ENCODE data around the gene GRM7. TPM values are rescaled to one million over a fixed set of nuclear protein-coding genes. Genes with fewer than 3 reads are reported as not detected.

GRM7 gene
- total and polyA plus RNA-seq, 2 of the 4 experiments (the other 2 are of a cell fraction), result not detected

DNA sequence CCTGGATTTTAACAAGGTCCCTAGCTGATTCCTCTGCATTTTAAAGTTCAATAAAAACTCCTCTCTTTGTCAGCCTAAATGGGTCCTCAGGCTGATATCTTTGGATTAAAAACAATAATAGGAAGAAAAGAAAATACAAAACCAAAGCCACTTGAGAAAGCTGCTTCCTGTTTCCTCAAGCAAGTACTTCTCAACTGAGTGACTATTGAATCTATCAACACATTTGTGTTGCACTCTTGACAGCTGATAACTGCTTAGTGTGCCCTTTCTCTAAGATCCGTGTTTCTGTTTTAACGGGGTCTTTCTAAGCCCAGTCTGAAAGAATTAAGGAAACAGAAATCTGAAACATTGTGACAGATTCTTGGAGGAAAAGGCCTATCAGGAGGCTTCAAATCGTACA, 410.7 kb downstream of the GRM7 start:
- BruUV-seq (replicated peaks), result no TSS peak

More for the DNA sequence above, 410.7 kb downstream of the GRM7 start:
- CTCF ChIA-PET, result no interaction called here
- H3K4ac ChIP-seq (ENCODE audit: low read depth, low read length), result no peak overlapping the region
- H3K14ac ChIP-seq (replicated peaks; ENCODE audit: low read depth, low read length), result no peak overlapping the region
- no peak for TF ChIP-seq POLR2A (IDR thresholded peaks at IDR 0.05; ENCODE audit: low read depth, low read length)
- TF ChIP-seq MAZ (IDR thresholded peaks at IDR 0.05; ENCODE audit: borderline replicate concordance, low read depth, low read length), result no peak
- TF ChIP-seq NFE2L2 (IDR thresholded peaks at IDR 0.05; ENCODE audit: low read depth, low read length), result no peak
- TF ChIP-seq CEBPB (IDR thresholded peaks at IDR 0.05; ENCODE audit: low read depth, low read length), result no peak
- TF ChIP-seq SMC3 (IDR thresholded peaks at IDR 0.05; ENCODE audit: low read depth, low read length), result no peak
- TF ChIP-seq RAD21 (IDR thresholded peaks at IDR 0.05; ENCODE audit: low read length), result no peak
- TF ChIP-seq BHLHE40 (IDR thresholded peaks at IDR 0.05; ENCODE audit: low read depth, low read length), result no peak
- TF ChIP-seq MXI1 (IDR thresholded peaks at IDR 0.05; ENCODE audit: borderline replicate concordance, low read depth, low read length), result no peak
- TF ChIP-seq RCOR1 (IDR thresholded peaks at IDR 0.05; ENCODE audit: insufficient replicate concordance, low read length), result no peak
- no peak for TF ChIP-seq FOS (IDR thresholded peaks at IDR 0.05; ENCODE audit: low read depth, low read length)
- H2BK15ac ChIP-seq (ENCODE audit: low read depth, low read length), result no peak overlapping the region
- no peak overlapping the region for H2BK20ac ChIP-seq (ENCODE audit: low read depth, low read length)
- H3K9me3 ChIP-seq (ENCODE audit: control insufficient read depth, insufficient read depth, low read length), result peaks cover 3% of the 10 kb centered on the region
- H4K91ac ChIP-seq (ENCODE audit: insufficient read depth, low read depth, low read length), result no peak overlapping the region
- H3K9me1 ChIP-seq (ENCODE audit: insufficient read depth, low read length), result no peaks in the 10 kb centered on the region
- no peak overlapping the region for H2AFZ ChIP-seq (replicated peaks; ENCODE audit: low read length, poor library complexity)
- no peak overlapping the region for H2AK9ac ChIP-seq (replicated peaks; ENCODE audit: low read depth, low read length, poor library complexity)
- H3K56ac ChIP-seq (ENCODE audit: extremely low read depth, insufficient read depth, low read length), result no peak overlapping the region
- no peak overlapping the region for H2AK5ac ChIP-seq (ENCODE audit: low read depth, low read length)
- no peaks in the 10 kb centered on the region for H3K36me3 ChIP-seq (ENCODE audit: control insufficient read depth, insufficient read depth, low read length)
- POLR2A ChIA-PET (ENCODE audit: unreplicated experiment), result no interaction called here
- H3K4me3 ChIP-seq (ENCODE audit: insufficient read depth, low read depth, low read length), result no peak overlapping the region
- in situ Hi-C loops (cut with MboI; ENCODE audit: low sequenced_read_pairs) (no loop called here), dilution Hi-C loops (cut with HindIII; ENCODE audit: low sequenced_read_pairs, unreplicated experiment) (no loop called here), intact Hi-C loops (cut with micrococcal nuclease) (no loop called here)
- H3K4me2 ChIP-seq (ENCODE audit: low read depth, low read length), result no peak overlapping the region
- ATAC-seq (ENCODE audit: low read depth) (no peak), DNase-seq (no peak)
- H4K20me1 ChIP-seq (ENCODE audit: insufficient read depth, low read length), result no peaks in the 10 kb centered on the region
- no peaks in the 10 kb centered on the region for H3K79me1 ChIP-seq (ENCODE audit: low read depth in 1 of 2, low read length in 2 of 2)
- WGBS, 2 experiments (ENCODE audit: extremely low coverage in 2 of 2, insufficient read length in 1 of 2), result no CpG with 5 or more reads among the region's 3 CpGs
- H4K5ac ChIP-seq (ENCODE audit: low read depth, low read length), result no peak overlapping the region
- H4K8ac ChIP-seq (ENCODE audit: low read depth in 2 of 2, low read length in 2 of 2), result no peak overlapping the region
- H3K27ac ChIP-seq (ENCODE audit: insufficient read depth, low read length), result no peak overlapping the region
- no peaks in the 10 kb centered on the region for H3K27me3 ChIP-seq (ENCODE audit: control insufficient read depth, insufficient read depth, low read length)
- no peak overlapping the region for H3K9ac ChIP-seq (ENCODE audit: low read depth, low read length)
- H3K18ac ChIP-seq (ENCODE audit: low read depth, low read length), result no peak overlapping the region
- no peaks in the 10 kb centered on the region for H3K4me1 ChIP-seq (ENCODE audit: control insufficient read depth, insufficient read depth, low read length)
- no peak overlapping the region for H2BK120ac ChIP-seq (ENCODE audit: low read depth, low read length)
- no peak overlapping the region for H3K23ac ChIP-seq (ENCODE audit: low read depth, low read length)
- no peak overlapping the region for H2BK5ac ChIP-seq (ENCODE audit: low read depth, low read length, poor library complexity, severe bottlenecking)

Measured in IMR-90 (cell line).